Mesenchymal stem cell (in vitro differentiated cells and primary cell): ENCODE results near the gene MICU1.
A peak's percentile ranks its signal among the peaks of the same experiment; 100 is the strongest.

Experiments used
- DNase-seq: peaks from one replicate; pipeline ENCODE4 v3.0.0-alpha.2; 2013
- H2AFZ ChIP-seq: one replicate; pipeline ENCODE4 v1.6.1; 2013; ENCODE audit warnings: low read depth, mild to moderate bottlenecking, control low read depth, inconsistent platforms, low read length, moderate library complexity
- H2AK5ac ChIP-seq: 2 replicates; pipeline ENCODE4 v1.6.1; 2013; ENCODE audit warnings: low read length, moderate library complexity, mild to moderate bottlenecking, inconsistent platforms; ENCODE audit not compliant: severe bottlenecking
- H2BK120ac ChIP-seq: one replicate; pipeline ENCODE4 v1.6.1; 2013; ENCODE audit warnings: low read depth, mild to moderate bottlenecking, inconsistent platforms, low read length, moderate library complexity
- H2BK12ac ChIP-seq, 2 experiments: one replicate each; pipeline ENCODE4 v1.6.1; 2013; ENCODE audit warnings: inconsistent platforms in 2 of 2, low read length in 2 of 2, mild to moderate bottlenecking in 2 of 2, moderate library complexity in 2 of 2, control low read depth in 1 of 2
- H2BK15ac ChIP-seq: one replicate; pipeline ENCODE4 v1.6.1; 2013; ENCODE audit warnings: mild to moderate bottlenecking, low read depth, inconsistent platforms; ENCODE audit not compliant: poor library complexity, severe bottlenecking
- H2BK5ac ChIP-seq: 2 replicates; pipeline ENCODE4 v1.6.1; 2013; ENCODE audit warnings: low read depth, mild to moderate bottlenecking, low read length, control low read depth, inconsistent platforms; ENCODE audit not compliant: poor library complexity, severe bottlenecking
- H3K14ac ChIP-seq, 2 experiments: one replicate each; pipeline ENCODE4 v1.6.1; 2013; ENCODE audit warnings: inconsistent platforms in 2 of 2, low read length in 2 of 2, control low read depth in 1 of 2, mild to moderate bottlenecking in 1 of 2, moderate library complexity in 1 of 2
- H3K18ac ChIP-seq, 2 experiments: one replicate each; pipeline ENCODE4 v1.6.1; 2013; ENCODE audit warnings: inconsistent platforms in 2 of 2, low read length in 2 of 2, control low read depth in 1 of 2, low read depth in 1 of 2, mild to moderate bottlenecking in 1 of 2
- H3K23ac ChIP-seq, 2 experiments: one replicate each; pipeline ENCODE4 v1.6.1; 2013; ENCODE audit warnings: inconsistent platforms in 2 of 2, low read length in 2 of 2, mild to moderate bottlenecking in 2 of 2, moderate library complexity in 2 of 2, control low read depth in 1 of 2
- H3K27ac ChIP-seq: 2 replicates; pipeline ENCODE4 v1.5.1; 2013; ENCODE audit warnings: mild to moderate bottlenecking, moderate library complexity, low read length, control low read depth, inconsistent platforms; ENCODE audit not compliant: poor library complexity, severe bottlenecking
- H3K27me3 ChIP-seq, 2 experiments: 2 replicates each; pipeline versions ENCODE4 v1.6.1 to v1.7.0; 2013; ENCODE audit warnings: low read length in 2 of 2, mild to moderate bottlenecking in 2 of 2, moderate library complexity in 2 of 2, control low read depth in 1 of 2, inconsistent platforms in 1 of 2; ENCODE audit not compliant: control insufficient read depth in 1 of 2, insufficient read depth in 1 of 2
- H3K36me3 ChIP-seq, 2 experiments: 2 replicates each; pipeline versions ENCODE4 v1.6.1 to v1.7.0; 2013; ENCODE audit warnings: low read length in 2 of 2, control low read depth in 1 of 2, inconsistent platforms in 1 of 2, low read depth in 1 of 2, mild to moderate bottlenecking in 1 of 2; ENCODE audit not compliant: insufficient read depth in 2 of 2, control insufficient read depth in 1 of 2
- H3K4ac ChIP-seq, 2 experiments: one replicate each; pipeline ENCODE4 v1.6.1; 2013; ENCODE audit warnings: inconsistent platforms in 2 of 2, low read length in 2 of 2, mild to moderate bottlenecking in 2 of 2, moderate library complexity in 2 of 2, control low read depth in 1 of 2, low read depth in 1 of 2
- H3K4me1 ChIP-seq: 2 replicates; pipeline ENCODE4 v1.6.1; 2013; ENCODE audit warnings: low read depth, low read length, control low read depth; ENCODE audit not compliant: control insufficient read depth, insufficient read depth
- H3K4me2 ChIP-seq: 2 replicates; pipeline ENCODE4 v1.6.1; 2013; ENCODE audit warnings: low read length, mild to moderate bottlenecking, inconsistent platforms; ENCODE audit not compliant: poor library complexity, severe bottlenecking
- H3K4me3 ChIP-seq, 2 experiments: 2 replicates each; pipeline versions ENCODE4 v1.5.1 to v1.7.0; 2013; ENCODE audit warnings: low read length in 2 of 2, mild to moderate bottlenecking in 2 of 2, control low read depth in 1 of 2, low read depth in 1 of 2; ENCODE audit not compliant: insufficient read depth in 1 of 2
- H3K79me1 ChIP-seq: replicated peaks from 2 replicates; pipeline ENCODE4 v1.6.1; 2013; ENCODE audit warnings: mild to moderate bottlenecking, control low read depth, low read length, inconsistent platforms; ENCODE audit not compliant: poor library complexity, severe bottlenecking
- H3K9ac ChIP-seq: 2 replicates; pipeline ENCODE4 v1.7.0; 2013; ENCODE audit warnings: mild to moderate bottlenecking, low read length, moderate library complexity
- H3K9me3 ChIP-seq: 2 replicates; pipeline ENCODE4 v1.7.0; 2013; ENCODE audit warnings: mild to moderate bottlenecking, low read length; ENCODE audit not compliant: control insufficient read depth
- H4K8ac ChIP-seq: one replicate; pipeline ENCODE4 v1.6.1; 2013; ENCODE audit warnings: inconsistent platforms, mild to moderate bottlenecking, low read length, moderate library complexity
- H4K91ac ChIP-seq: one replicate; pipeline ENCODE4 v1.6.1; 2013; ENCODE audit warnings: mild to moderate bottlenecking, low read length, inconsistent platforms
- WGBS: methylation state at CpG from one replicate; pipeline ENCODE4 v1.1.7; 2013; ENCODE audit warnings: mixed read lengths; 5-methylcytosine and 5-hydroxymethylcytosine counted together

MICU1 gene

DNA sequence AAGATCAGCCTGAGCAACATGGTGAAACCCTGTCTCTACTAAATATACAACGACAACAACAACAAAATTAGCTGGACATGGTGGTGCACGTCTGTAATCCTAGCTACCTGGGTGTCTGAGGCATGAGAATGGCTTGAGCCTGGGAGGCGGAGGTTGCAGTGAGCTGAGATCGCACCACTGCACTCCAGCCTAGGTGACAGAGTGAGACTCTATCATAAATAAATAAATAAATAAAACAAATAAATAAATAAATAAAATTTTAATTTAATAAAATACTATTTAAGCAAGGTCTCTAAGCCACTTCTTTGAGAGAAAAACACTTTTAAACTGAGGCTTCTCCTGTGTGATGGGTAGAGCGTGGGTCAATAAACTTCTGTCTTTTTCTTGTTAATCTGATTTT lies 38.3 kb downstream of the MICU1 start:
- no peaks in the 10 kb centered on the region for H3K9me3 ChIP-seq
- peaks cover 0 to 3% of the 10 kb centered on the region in 2 experiments for H3K36me3 ChIP-seq
- no peak overlapping the region for H3K4ac ChIP-seq
- H3K4me1 ChIP-seq: no peaks in the 10 kb centered on the region
- no peak overlapping the region for H3K14ac ChIP-seq
- no peak for DNase-seq
- no peak overlapping the region for H3K4me3 ChIP-seq
- H4K91ac ChIP-seq: no peak overlapping the region
- no peaks in the 10 kb centered on the region for H3K27me3 ChIP-seq
- peaks cover 17% of the 10 kb centered on the region for H3K79me1 ChIP-seq
- no peak overlapping the region for H3K9ac ChIP-seq
- H2AFZ ChIP-seq: no peak overlapping the region
- no peak overlapping the region for H3K27ac ChIP-seq
- no peak overlapping the region for H2BK5ac ChIP-seq
- H3K18ac ChIP-seq: no peak overlapping the region
- no peak overlapping the region for H2BK120ac ChIP-seq
- H3K23ac ChIP-seq: no peak overlapping the region
- H2BK12ac ChIP-seq: no peak overlapping the region
- H2AK5ac ChIP-seq: no peak overlapping the region
- 100% methylated on average over 3 of the region's 5 CpGs for WGBS
- H3K4me2 ChIP-seq: no peak overlapping the region
- no peak overlapping the region for H4K8ac ChIP-seq
- no peak overlapping the region for H2BK15ac ChIP-seq

DNA sequence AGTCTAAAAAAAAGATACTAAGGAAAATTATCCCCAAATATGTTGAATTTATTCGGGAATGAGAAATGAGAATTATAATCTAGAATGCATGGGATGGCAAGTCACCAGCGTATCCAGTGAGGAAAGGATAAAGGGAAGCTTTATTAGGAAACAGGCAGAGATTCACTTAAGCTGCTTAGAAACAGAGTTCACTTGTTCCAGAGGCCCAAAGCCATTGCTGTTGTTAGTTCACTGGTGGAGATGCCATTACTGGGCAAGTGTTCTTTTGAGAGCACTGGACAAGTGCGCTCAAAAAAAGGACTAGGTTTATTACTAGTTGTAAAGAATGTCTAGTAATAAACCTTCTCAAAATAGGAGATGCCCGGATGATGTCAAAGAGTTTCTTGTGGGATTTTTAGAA lies 51.2 kb downstream of the MICU1 start:
- DNase-seq: no peak
- Histone ChIP-seq H3K4ac (no peak overlapping the region), H2BK5ac (no peak overlapping the region), H3K36me3 (no peaks in the 10 kb centered on the region), H3K18ac (no peak overlapping the region), H2BK120ac (no peak overlapping the region), H4K8ac (no peak overlapping the region), H3K4me3 (no peak overlapping the region), H3K27me3 (no peaks in the 10 kb centered on the region), H3K23ac (no peak overlapping the region), H2AFZ (no peak overlapping the region), H3K14ac (no peak overlapping the region), H2BK15ac (no peak overlapping the region), H3K9me3 (no peaks in the 10 kb centered on the region), H3K4me2 (no peak overlapping the region), H3K27ac (no peak overlapping the region), H3K79me1 (peaks cover 27% of the 10 kb centered on the region), H3K4me1 (no peaks in the 10 kb centered on the region), H3K9ac (no peak overlapping the region), H4K91ac (no peak overlapping the region), H2AK5ac (no peak overlapping the region), H2BK12ac (no peak overlapping the region)
- WGBS: 100% methylated on average over 4 of the region's 4 CpGs

DNA sequence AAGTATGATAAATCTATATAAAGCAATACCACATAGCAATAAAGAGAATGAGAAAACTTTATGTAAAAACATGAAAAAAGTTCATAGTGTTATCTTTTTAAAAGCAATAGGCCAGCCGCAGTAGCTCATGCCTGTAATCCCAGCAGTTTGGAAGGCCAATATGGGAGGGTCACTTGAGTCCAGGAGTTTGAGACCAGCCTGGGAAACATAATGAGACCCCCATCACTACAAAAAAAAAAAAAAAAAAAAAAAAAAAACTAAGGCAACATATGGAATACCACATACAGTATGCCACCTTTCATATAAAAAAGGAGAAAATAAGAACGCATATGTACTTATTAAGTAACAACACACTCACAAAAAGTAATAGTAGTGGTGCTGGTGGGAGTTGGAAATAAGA lies 52.8 kb downstream of the MICU1 start:
- peaks cover 29% of the 10 kb centered on the region for H3K79me1 ChIP-seq
- no peak for DNase-seq
- no peak overlapping the region for H2BK15ac ChIP-seq

DNA sequence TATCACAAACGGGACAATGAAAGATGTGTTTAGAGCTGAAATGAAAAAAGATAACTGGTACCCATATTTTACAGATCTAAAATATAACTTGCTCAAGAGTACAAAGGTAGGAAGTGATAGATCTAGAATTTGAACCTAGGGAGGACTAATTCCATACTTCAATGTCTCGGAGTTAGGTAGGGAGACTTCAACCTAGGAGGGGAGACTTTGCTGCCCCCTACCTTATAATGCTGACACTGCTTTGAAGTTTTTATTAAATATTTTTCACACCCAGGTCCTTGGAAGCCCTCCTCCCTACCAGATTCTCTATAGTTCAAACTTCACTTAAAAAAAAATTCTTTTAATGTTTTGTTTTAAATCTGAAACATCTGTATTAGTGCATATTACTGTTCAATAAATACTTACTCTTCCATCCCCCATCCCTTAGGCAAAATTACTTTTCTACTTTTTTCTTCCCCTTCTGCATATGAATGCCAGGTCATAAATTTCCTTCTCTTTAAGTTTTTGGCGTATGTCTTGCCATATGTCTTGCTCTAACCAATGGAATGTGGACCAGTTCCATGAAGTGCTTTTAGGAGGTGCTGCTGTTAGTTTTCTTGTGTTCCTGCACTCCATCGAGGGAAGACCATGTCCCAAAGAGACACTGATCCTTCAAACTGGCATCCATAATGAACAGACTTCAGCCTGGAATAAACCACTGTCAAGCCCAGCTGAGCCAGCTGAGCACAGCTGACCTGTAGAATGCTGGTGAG lies 57.8 kb downstream of the MICU1 start:
- DNase-seq: no peak
- no peak overlapping the region for H2BK12ac ChIP-seq
- no peak overlapping the region for H3K4ac ChIP-seq
- peaks cover 0 to 19% of the 10 kb centered on the region in 2 experiments for H3K36me3 ChIP-seq
- H3K27ac ChIP-seq: peak overlapping the region; percentile 18
- H3K23ac ChIP-seq: no peak overlapping the region
- H3K79me1 ChIP-seq: peaks cover 19% of the 10 kb centered on the region
- no peaks in the 10 kb centered on the region for H3K27me3 ChIP-seq
- no peak overlapping the region for H4K8ac ChIP-seq
- 88% methylated on average over 2 of the region's 4 CpGs for WGBS
- no peak overlapping the region for H2BK120ac ChIP-seq
- H3K9me3 ChIP-seq: no peaks in the 10 kb centered on the region
- no peak overlapping the region for H2BK5ac ChIP-seq
- H2AK5ac ChIP-seq: peak overlapping the region; percentile 70
- H3K9ac ChIP-seq: no peak overlapping the region
- no peak overlapping the region for H2BK15ac ChIP-seq
- H3K14ac ChIP-seq: no peak overlapping the region
- peak overlapping the region in 1 of 2 experiments; percentile 12 for H3K18ac ChIP-seq
- no peak overlapping the region for H3K4me3 ChIP-seq
- no peak overlapping the region for H3K4me2 ChIP-seq
- H4K91ac ChIP-seq: no peak overlapping the region
- no peak overlapping the region for H2AFZ ChIP-seq
- H3K4me1 ChIP-seq: peaks cover 5% of the 10 kb centered on the region

More for the DNA sequence above, 52.8 kb downstream of the MICU1 start:
- Histone ChIP-seq H2BK120ac (no peak overlapping the region), H3K36me3 (no peaks in the 10 kb centered on the region), H2BK12ac (no peak overlapping the region), H3K14ac (no peak overlapping the region), H3K9ac (no peak overlapping the region), H3K18ac (no peak overlapping the region), H2AFZ (no peak overlapping the region), H3K23ac (no peak overlapping the region), H2BK5ac (no peak overlapping the region), H3K4ac (no peak overlapping the region), H4K8ac (no peak overlapping the region), H2AK5ac (no peak overlapping the region), H3K27me3 (no peaks in the 10 kb centered on the region), H4K91ac (no peak overlapping the region), H3K4me3 (no peak overlapping the region), H3K27ac (no peak overlapping the region), H3K4me2 (no peak overlapping the region), H3K4me1 (no peaks in the 10 kb centered on the region), H3K9me3 (no peaks in the 10 kb centered on the region)
- no CpG with 5 or more reads among the region's 2 CpGs for WGBS
